Keratinocyte (primary cell): ENCODE results near the gene SYT15. TPM values are rescaled to one million over a fixed set of nuclear protein-coding genes. Genes with fewer than 3 reads are reported as not detected.

Source experiments
- DNase-seq: peaks from one replicate; pipeline ENCODE4 v3.0.0-alpha.2; 2011; ENCODE audit warnings: low read depth, missing footprints, low spot score
- FAIRE-seq: peaks from 2 replicates; lab custom pipeline; 2011; peaks lifted over from hg19 to GRCh38; lab: Jason Lieb, UNC
- H2AFZ ChIP-seq: 2 replicates; pipeline ENCODE4 v1.6.0; 2012; ENCODE audit warnings: low read length, control low read depth, inconsistent platforms; ENCODE audit not compliant: control insufficient read depth
- H3K27ac ChIP-seq: 2 replicates; pipeline ENCODE4 v1.5.1; 2011; ENCODE audit warnings: low read length; ENCODE audit not compliant: control insufficient read depth, insufficient read depth
- H3K27me3 ChIP-seq: 3 replicates; pipeline ENCODE4 v1.6.0; 2011; ENCODE audit warnings: low read length; ENCODE audit not compliant: control insufficient read depth, insufficient read depth; ENCODE audit errors: extremely low read depth
- H3K36me3 ChIP-seq, 2 experiments: 2 replicates in 1 of 2; 3 replicates in 1 of 2; pipeline ENCODE4 v1.5.1; 2011; ENCODE audit warnings: low read length in 2 of 2, mild to moderate bottlenecking in 1 of 2; ENCODE audit not compliant: control insufficient read depth in 2 of 2, insufficient read depth in 2 of 2; ENCODE audit errors: extremely low read depth in 1 of 2
- H3K4me1 ChIP-seq: 3 replicates; pipeline ENCODE4 v1.5.1; 2011; ENCODE audit warnings: low read length; ENCODE audit not compliant: control insufficient read depth, insufficient read depth; ENCODE audit errors: extremely low read depth
- H3K4me2 ChIP-seq: 3 replicates; pipeline ENCODE4 v1.6.0; 2011; ENCODE audit warnings: low read depth, low read length; ENCODE audit not compliant: control insufficient read depth, insufficient read depth; ENCODE audit errors: extremely low read depth
- H3K4me3 ChIP-seq, 3 experiments: fragments of 200-600 bp in 1 of 3; sonication (generic) in 1 of 3; 2 replicates in 2 of 3; 3 replicates in 1 of 3; pipeline ENCODE4 v1.5.1; 2011 to 2016; ENCODE audit warnings: low read length in 3 of 3, mild to moderate bottlenecking in 3 of 3, control low read depth in 2 of 3, inconsistent platforms in 1 of 3, low read depth in 1 of 3, mixed read lengths in 1 of 3, mixed run types in 1 of 3, moderate library complexity in 1 of 3; ENCODE audit not compliant: control insufficient read depth in 2 of 3, insufficient read depth in 2 of 3; ENCODE audit errors: extremely low read depth in 1 of 3
- H3K79me2 ChIP-seq: 2 replicates; pipeline ENCODE4 v1.6.0; 2012; ENCODE audit warnings: low read length; ENCODE audit not compliant: control insufficient read depth, insufficient read depth
- H3K9ac ChIP-seq: 3 replicates; pipeline ENCODE4 v1.6.0; 2011; ENCODE audit warnings: low read length; ENCODE audit not compliant: control insufficient read depth, insufficient read depth; ENCODE audit errors: extremely low read depth
- H3K9me1 ChIP-seq: 3 replicates; pipeline ENCODE4 v1.6.0; 2011; ENCODE audit warnings: low read length; ENCODE audit not compliant: control insufficient read depth, insufficient read depth; ENCODE audit errors: extremely low read depth
- H3K9me3 ChIP-seq: 2 replicates; pipeline ENCODE4 v1.5.1; 2012; ENCODE audit warnings: low read depth, low read length; ENCODE audit not compliant: control insufficient read depth
- H4K20me1 ChIP-seq: 3 replicates; pipeline ENCODE4 v1.6.0; 2011; ENCODE audit warnings: low read length; ENCODE audit not compliant: control insufficient read depth, insufficient read depth; ENCODE audit errors: extremely low read depth
- CTCF ChIP-seq, 3 experiments: IDR thresholded peaks in 1 of 3; conservative IDR thresholded peaks in 1 of 3; optimal IDR thresholded peaks in 1 of 3; 2 replicates in 2 of 3; 3 replicates in 1 of 3; pipeline versions ENCODE3 to v1.5.1; 2011; ENCODE audit warnings: low read length in 3 of 3, mild to moderate bottlenecking in 3 of 3, moderate library complexity in 2 of 3, control low read depth in 1 of 3, inconsistent platforms in 1 of 3; ENCODE audit not compliant: insufficient read depth in 2 of 3; ENCODE audit errors: extremely low read depth in 1 of 3
- EZH2 ChIP-seq: IDR thresholded peaks from one replicate; pipeline ENCODE4 v1.6.1; 2012; ENCODE audit warnings: inconsistent platforms, mild to moderate bottlenecking, low read length, moderate library complexity
- dilution Hi-C: fragments of 300-500 bp; cut with MboI; formaldehyde crosslinking; loops from one replicate; pipeline ENCODE4 v1.7.0; 2020; ENCODE audit warnings: low sequenced_read_pairs; ENCODE audit not compliant: extremely low pct_ligation_motif_present
- polyA plus RNA-seq, 5 experiments: library from polyadenylated mRNA; depleted of rRNA in 3 of 5; stranded (reverse) in 3 of 5; stranded (forward) in 1 of 5; unstranded in 1 of 5; fragments of >200 nt; gene quantifications; 1 replicate in 1 of 5; 2 replicates in 3 of 5; 3 replicates in 1 of 5; pipeline versions ENCODE4 v1.2.1 to v1.2.3, GENCODE V29; 2011 to 2012; ENCODE audit warnings: missing spikeins in 2 of 5, low read depth in 1 of 5, low replicate concordance in 1 of 5

The SYT15 gene
- polyA plus RNA-seq, 1 donor (not counting 4 experiments of a cell fraction or from before 2014, with no cell fraction given): 0.16 TPM

GRCh38 chr10:46541017-46541661, 37.8 kb upstream of the SYT15 start:
- FAIRE-seq (no peak), DNase-seq (no peak)
- Histone ChIP-seq H3K4me1 (no peaks in the 10 kb centered on the region), H3K9me3 (no peaks in the 10 kb centered on the region), H2AFZ (no peak overlapping the region), H3K4me2 (no peak overlapping the region), H3K9me1 (no peaks in the 10 kb centered on the region), H3K4me3 (no peak overlapping the region), H3K36me3 (no peaks in the 10 kb centered on the region), H3K79me2 (no peaks in the 10 kb centered on the region), H3K9ac (no peak overlapping the region), H3K27ac (no peak overlapping the region), H3K27me3 (peaks cover 56% of the 10 kb centered on the region), H4K20me1 (no peaks in the 10 kb centered on the region)
- TF ChIP-seq EZH2 (no peak), CTCF (optimal IDR thresholded peaks at IDR 0.05 in 1 of 3, IDR thresholded peaks at IDR 0.05 in 1 of 3, conservative IDR thresholded peaks at IDR 0.05 in 1 of 3; ENCODE audit: extremely low read depth in 1 of 3, insufficient read depth in 2 of 3, low read length in 3 of 3) (peak in 1 of 3 experiments; percentile 11)
- dilution Hi-C loops: no loop called here

DNA sequence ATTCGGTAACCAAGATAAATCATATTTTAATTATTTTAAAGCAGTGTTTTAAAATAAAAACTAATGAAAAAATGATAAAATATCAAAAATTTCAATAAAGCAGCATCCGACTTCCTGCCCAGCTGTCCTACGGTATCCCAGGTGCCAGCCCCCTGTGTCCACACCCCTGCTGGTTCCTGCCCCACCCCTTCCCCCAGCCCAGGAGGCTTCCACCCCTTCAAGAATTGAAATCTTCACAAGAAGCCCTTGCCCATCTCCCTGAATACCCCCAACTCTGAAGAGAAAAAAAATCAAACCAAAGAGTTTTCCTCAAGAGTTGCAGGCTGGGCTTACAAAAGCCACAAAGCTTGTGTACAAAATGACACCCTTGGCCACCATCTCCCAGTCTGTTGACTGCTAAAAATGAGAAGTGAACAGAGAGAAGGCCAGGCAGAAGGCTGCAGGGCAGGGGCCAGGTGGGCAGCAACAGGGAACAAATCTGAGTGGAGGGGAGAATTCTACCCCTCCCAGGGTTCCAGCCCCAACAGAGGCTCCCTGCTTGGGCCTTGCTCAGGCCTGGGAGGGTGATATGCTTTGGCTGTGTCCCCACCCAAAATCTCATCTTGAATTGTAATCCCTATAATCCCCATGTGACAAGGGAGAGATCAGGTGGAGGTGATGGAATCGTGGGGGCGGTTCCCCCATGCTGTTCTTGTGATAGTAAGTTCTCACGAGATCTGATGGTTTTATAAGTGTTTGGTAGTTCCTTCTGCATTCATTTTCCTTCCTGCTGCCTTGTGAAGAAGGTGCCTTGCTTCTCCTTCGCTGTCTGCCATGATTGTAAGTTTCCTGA, 37.0 kb upstream of the SYT15 start:
- dilution Hi-C loops: no loop called here
- H3K27ac ChIP-seq: no peak overlapping the region

More for the DNA sequence above, 37.0 kb upstream of the SYT15 start:
- DNase-seq: no peak
- Histone ChIP-seq H3K9me3 (no peaks in the 10 kb centered on the region), H3K9ac (no peak overlapping the region), H3K27me3 (peaks cover 55% of the 10 kb centered on the region), H3K79me2 (no peaks in the 10 kb centered on the region), H3K4me2 (no peak overlapping the region), H4K20me1 (no peaks in the 10 kb centered on the region), H3K4me1 (no peaks in the 10 kb centered on the region), H3K36me3 (no peaks in the 10 kb centered on the region), H3K4me3 (no peak overlapping the region), H3K9me1 (no peaks in the 10 kb centered on the region), H2AFZ (no peak overlapping the region)
- no peak for TF ChIP-seq CTCF (optimal IDR thresholded peaks at IDR 0.05 in 1 of 3, IDR thresholded peaks at IDR 0.05 in 1 of 3, conservative IDR thresholded peaks at IDR 0.05 in 1 of 3; ENCODE audit: extremely low read depth in 1 of 3, insufficient read depth in 2 of 3, low read length in 3 of 3)
- no peak for TF ChIP-seq EZH2
- no peak for FAIRE-seq
